Subcutaneous adipose tissue (tissue), 4 donors: ENCODE measurements around the gene FCHSD2. TPM values are rescaled to one million over a fixed set of nuclear protein-coding genes. Genes with fewer than 3 reads are reported as not detected.

Experiments used
- CTCF ChIP-seq: fragments of 450-650 bp; IDR thresholded peaks from one replicate; pipeline ENCODE4 v1.5.1; 2016; ENCODE audit warnings: low read depth, mild to moderate bottlenecking, control low read depth, antibody characterized with exemption, moderate library complexity
- total RNA-seq, 4 donors: library from RNA; depleted of rRNA; stranded (reverse); fragments of >200 nt; gene quantifications; one replicate each; pipeline ENCODE4 v1.1.0, GENCODE V29; 2016

The FCHSD2 gene
- total RNA-seq, 4 donors from 2014 or later, result 26.2 to 34.7 (median 30.0) TPM

GRCh38 chr11:72955466-72955865, 186.7 kb downstream of the FCHSD2 start:
- TF ChIP-seq CTCF, result no peak

- no peak for TF ChIP-seq CTCF
Observed at GRCh38 chr11:72954860-72955259, 187.3 kb downstream of the FCHSD2 start.

- TF ChIP-seq CTCF, result no peak
Observed at GRCh38 chr11:72953637-72954036, 188.5 kb downstream of the FCHSD2 start.

- TF ChIP-seq CTCF, result no peak
Observed at GRCh38 chr11:72951888-72952287, 190.2 kb downstream of the FCHSD2 start.

- no peak for TF ChIP-seq CTCF
Observed at GRCh38 chr11:72951193-72951592, 190.9 kb downstream of the FCHSD2 start.

- no peak for TF ChIP-seq CTCF
Observed at GRCh38 chr11:72950685-72951084, 191.4 kb downstream of the FCHSD2 start.

- TF ChIP-seq CTCF, result no peak
Observed at GRCh38 chr11:72947229-72947628, 194.9 kb downstream of the FCHSD2 start.
